K562 (cell line): ENCODE results near the gene SPRR2A. TPM values are rescaled to one million over a fixed set of nuclear protein-coding genes. Genes with fewer than 3 reads are reported as not detected.

Experiments
- ATAC-seq: fragments of 200-7000 bp; cut with Tn5 transposase; 3 replicates; pipeline ENCODE4 v1.9.1; 2020; ENCODE audit warnings: moderate library complexity
- BruUV-seq: library from RNA; stranded (reverse); fragments of 400-500 nt; replicated peaks from 2 replicates; lab custom pipeline; 2021; lab: Mats Ljungman, UMichigan
- CTCF ChIA-PET: fragments of 300-600 bp; formaldehyde crosslinking; extraction: SDS; loops from one replicate; lab custom pipeline; 2021; ENCODE audit warnings: low intra/inter-chr PET ratio; lab: Yijun Ruan, JAX
- POLR2A ChIA-PET: fragments of 300-600, 350-650 bp; sonication (Branson Sonifier 250); formaldehyde crosslinking; extraction: SDS; loops from one replicate; lab custom pipeline; 2021; ENCODE audit warnings: antibody characterized with exemption, inconsistent platforms; lab: Yijun Ruan, JAX
- DNase-seq, 4 experiments: peaks; one replicate each; pipeline versions ENCODE4 v3.0.0 to v3.0.0-alpha.2; 2011 to 2018; ENCODE audit warnings: low spot score in 3 of 4, mixed read lengths in 3 of 4; ENCODE audit errors: extremely low read depth in 1 of 4
- FAIRE-seq: peaks from 2 replicates; lab custom pipeline; 2011; peaks lifted over from hg19 to GRCh38; lab: Jason Lieb, UNC
- H2AFZ ChIP-seq: 2 replicates; pipeline ENCODE4 v1.6.0; 2011; ENCODE audit warnings: low read depth, low read length, control low read depth, inconsistent platforms
- H3K27ac ChIP-seq: fragments of 200-600 bp; 3 replicates; pipeline ENCODE4 v1.8.0; 2011; ENCODE audit warnings: low read depth, mild to moderate bottlenecking, control low read depth, inconsistent platforms, low read length, moderate library complexity, mixed read lengths; ENCODE audit errors: extremely low read depth
- H3K27me3 ChIP-seq, 2 experiments: fragments of 300-600 bp in 1 of 2; 2 replicates in 1 of 2; 3 replicates in 1 of 2; pipeline versions ENCODE4 v1.6.0 to v1.8.0; 2011; ENCODE audit warnings: inconsistent platforms in 2 of 2, low read length in 2 of 2, mild to moderate bottlenecking in 1 of 2, mixed read lengths in 1 of 2, moderate library complexity in 1 of 2; ENCODE audit not compliant: control insufficient read depth in 2 of 2, insufficient read depth in 2 of 2
- H3K36me3 ChIP-seq: fragments of 300-600 bp; 3 replicates; pipeline ENCODE4 v1.8.0; 2011; ENCODE audit warnings: mild to moderate bottlenecking, low read length, inconsistent platforms; ENCODE audit not compliant: control insufficient read depth, insufficient read depth
- H3K4me1 ChIP-seq, 2 experiments: fragments of 200-600 bp in 1 of 2; replicated peaks in 1 of 2; 2 replicates in 1 of 2; 3 replicates in 1 of 2; pipeline versions ENCODE4 v1.5.1 to v1.8.0; 2011; ENCODE audit warnings: inconsistent platforms in 2 of 2, low read length in 2 of 2, mild to moderate bottlenecking in 1 of 2, mixed read lengths in 1 of 2, moderate library complexity in 1 of 2; ENCODE audit not compliant: control insufficient read depth in 2 of 2, insufficient read depth in 2 of 2
- H3K4me2 ChIP-seq: 2 replicates; pipeline ENCODE4 v1.6.1; 2011; ENCODE audit warnings: low read length, control low read depth, inconsistent platforms, mixed read lengths; ENCODE audit not compliant: insufficient read depth
- H3K4me3 ChIP-seq: fragments of 200-600 bp; sonication (generic), shearing (Covaris generic); 2 replicates; pipeline ENCODE4 v1.5.1; 2016; ENCODE audit warnings: control low read depth, inconsistent platforms
- H3K79me2 ChIP-seq: fragments of 200-600 bp; 3 replicates; pipeline ENCODE4 v1.8.0; 2011; ENCODE audit warnings: low read length, inconsistent platforms; ENCODE audit not compliant: control insufficient read depth, insufficient read depth
- H3K9ac ChIP-seq, 2 experiments: 2 replicates each; pipeline versions ENCODE4 v1.6.0 to v1.6.1; 2011; ENCODE audit warnings: low read depth in 2 of 2, low read length in 2 of 2, control low read depth in 1 of 2, inconsistent platforms in 1 of 2, mild to moderate bottlenecking in 1 of 2, mixed read lengths in 1 of 2; ENCODE audit not compliant: insufficient read depth in 1 of 2
- H3K9me1 ChIP-seq: one replicate; pipeline ENCODE4 v1.6.0; 2011; ENCODE audit warnings: inconsistent platforms, mild to moderate bottlenecking, low read length, moderate library complexity; ENCODE audit not compliant: control insufficient read depth, insufficient read depth
- H3K9me3 ChIP-seq: replicated peaks from 2 replicates; pipeline ENCODE4 v1.5.1; 2011; ENCODE audit warnings: low read depth, low read length, inconsistent platforms; ENCODE audit not compliant: control insufficient read depth, insufficient read depth
- H4K20me1 ChIP-seq: replicated peaks from 2 replicates; pipeline ENCODE4 v1.6.1; 2011; ENCODE audit warnings: low read length, inconsistent platforms, mixed read lengths; ENCODE audit not compliant: control insufficient read depth, insufficient read depth
- BCOR ChIP-seq: fragments of 450-650 bp; IDR thresholded peaks from 2 replicates; pipeline ENCODE4 v1.6.1; 2016
- ELF2 ChIP-seq: fragments of 250-450 bp; sonication (Bioruptor Pico); IDR thresholded peaks from 2 replicates; pipeline ENCODE4 v1.5.0; 2021; ENCODE audit warnings: mild to moderate bottlenecking
- ESRRB ChIP-seq: fragments of 250-450 bp; sonication (Bioruptor Pico); IDR thresholded peaks from 2 replicates; pipeline ENCODE4 v1.5.0; 2020; ENCODE audit warnings: mild to moderate bottlenecking, moderate library complexity, borderline replicate concordance
- FOSL1 ChIP-seq: fragments of 200-800 bp; sonication (Bioruptor generic); conservative IDR thresholded peaks from 2 replicates; pipeline ENCODE4 v1.6.1; 2016; ENCODE audit warnings: missing genetic modification characterization, missing compliant biosample characterization
- JUN ChIP-seq, 2 experiments: sonication (generic) in 1 of 2; formaldehyde crosslinking in 1 of 2; IDR thresholded peaks; 2 replicates each; pipeline versions ENCODE4 v1.6.1 to v1.8.0; 2012 to 2022; ENCODE audit warnings: borderline replicate concordance in 2 of 2, mild to moderate bottlenecking in 2 of 2, improper control_type of control experiment in 1 of 2, low read depth in 1 of 2, low read length in 1 of 2, missing genetic modification reagents in 1 of 2
- JUNB ChIP-seq: fragments of 450-650 bp; formaldehyde crosslinking; conservative IDR thresholded peaks from 2 replicates; pipeline ENCODE4 v1.4.0; 2020; ENCODE audit warnings: mild to moderate bottlenecking
- RAD21 ChIP-seq, 2 experiments: fragments of 250-450 bp in 1 of 2; fragments of 450-650 bp in 1 of 2; sonication (Bioruptor Pico) in 1 of 2; formaldehyde crosslinking in 1 of 2; IDR thresholded peaks in 1 of 2; conservative IDR thresholded peaks in 1 of 2; 2 replicates each; pipeline versions ENCODE4 v1.4.0 to v1.8.0; 2020 to 2022; ENCODE audit warnings: mild to moderate bottlenecking in 2 of 2, moderate library complexity in 1 of 2
- ZNF408 ChIP-seq: fragments of 250-450 bp; sonication (Bioruptor Pico); IDR thresholded peaks from 2 replicates; pipeline ENCODE4 v1.4.0; 2020; ENCODE audit warnings: low read depth, mild to moderate bottlenecking, moderate library complexity
- WGBS: fragments of 100-300 bp; shearing (Covaris generic); methylation state at CpG from one replicate; pipeline ENCODE4 v1.1.6; 2016; ENCODE audit warnings: low coverage, mixed read lengths; ENCODE audit not compliant: insufficient coverage; ENCODE audit errors: missing lambda C conversion rate; 5-methylcytosine and 5-hydroxymethylcytosine counted together
- in situ Hi-C: fragments of 300-500 bp; cut with MboI; formaldehyde crosslinking; loops from 4 replicates; pipeline ENCODE4 v1.15.0; 2018; ENCODE audit warnings: inconsistent platforms, mixed read lengths
- intact Hi-C: fragments of 100-400 bp; cut with micrococcal nuclease; formaldehyde crosslinking; loops from 2 replicates; pipeline ENCODE4 v1.14.2; 2022
- polyA plus RNA-seq, 8 experiments: library from polyadenylated mRNA; depleted of rRNA in 4 of 8; stranded (reverse) in 5 of 8; unstranded in 3 of 8; fragments of >200 nt; fragmentation: Nextera tagmentation in 2 of 8; fragmentation: Illumina TruSeq in 1 of 8; extraction: Ambion mirVana in 2 of 8; extraction: Trizol in 1 of 8; gene quantifications; 2 replicates each; pipeline versions ENCODE4 v1.2.1 to v1.2.3, GENCODE V29; 2011 to 2014; ENCODE audit warnings: inconsistent platforms in 1 of 8, missing spikeins in 1 of 8
- total RNA-seq, 7 experiments: library from RNA; depleted of rRNA in 6 of 7; stranded (reverse); fragments of >200 nt in 6 of 7; fragmentation: Illumina TruSeq in 2 of 7; extraction: Trizol in 2 of 7; gene quantifications; 2 replicates each; pipeline versions ENCODE4 v1.2.1 to v1.2.3, GENCODE V29; 2011 to 2021; ENCODE audit warnings: low replicate concordance in 1 of 7
- TF ChIP-seq, protein P1 (sequence below): sonication (generic); IDR thresholded peaks from 2 replicates; pipeline ENCODE4 v1.6.1; 2016
- TF ChIP-seq, protein P2 (sequence below): IDR thresholded peaks from 2 replicates; pipeline ENCODE4 v1.6.1; 2011; ENCODE audit warnings: borderline replicate concordance, low read depth, mild to moderate bottlenecking, moderate library complexity, low read length; ENCODE audit not compliant: insufficient read depth, poor library complexity, severe bottlenecking
- TF ChIP-seq, protein P3 (sequence below): fragments of 450-650 bp; formaldehyde crosslinking; IDR thresholded peaks from 2 replicates; pipeline ENCODE4 v1.4.0; 2020; ENCODE audit warnings: mild to moderate bottlenecking, moderate library complexity
- TF ChIP-seq, protein P4 (sequence below), 2 experiments: fragments of 450-650 bp in 1 of 2; sonication (generic) in 1 of 2; formaldehyde crosslinking in 1 of 2; IDR thresholded peaks in 1 of 2; conservative IDR thresholded peaks in 1 of 2; 2 replicates each; pipeline versions ENCODE4 v1.6.1 to v1.8.1; 2016 to 2023; ENCODE audit warnings: mild to moderate bottlenecking in 2 of 2, moderate library complexity in 2 of 2, inconsistent platforms in 1 of 2, missing genetic modification reagents in 1 of 2

The SPRR2A gene
- total and polyA plus RNA-seq, 9 of the 15 experiments (the other 6 are each of a cell fraction or from before 2014, with no cell fraction given): 0.17 TPM; not detected in 8

DNA sequence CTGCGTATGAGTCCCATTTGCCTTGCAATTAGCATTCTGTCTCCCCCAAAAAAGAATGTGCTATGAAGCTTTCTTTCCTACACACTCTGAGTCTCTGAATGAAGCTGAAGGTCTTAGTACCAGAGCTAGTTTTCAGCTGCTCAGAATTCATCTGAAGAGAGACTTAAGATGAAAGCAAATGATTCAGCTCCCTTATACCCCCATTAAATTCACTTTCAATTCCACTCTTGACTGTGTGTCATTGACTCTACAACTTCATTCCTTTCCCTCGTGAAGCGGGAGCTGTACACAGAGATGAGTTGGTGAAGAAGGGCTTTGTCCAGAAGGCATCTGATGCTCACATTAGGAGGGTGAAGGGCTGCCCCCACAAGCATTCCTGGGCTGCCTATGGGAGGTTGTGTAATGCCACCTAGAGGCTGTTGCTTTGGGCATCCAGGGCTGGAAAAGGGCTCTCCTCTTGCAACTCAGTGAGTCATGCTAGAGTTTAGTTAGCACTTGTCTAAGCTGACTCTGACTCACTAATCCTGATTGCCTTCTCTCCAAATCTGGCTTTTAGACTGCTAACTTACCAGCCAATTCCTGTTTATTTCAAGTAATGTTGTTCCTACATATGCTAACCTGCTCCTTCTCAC is 24.5 kb downstream of the SPRR2A start:
- Histone ChIP-seq H3K36me3 (no peaks in the 10 kb centered on the region), H3K4me2 (no peak overlapping the region), H3K9ac (no peak overlapping the region), H3K4me3 (no peak overlapping the region), H3K27me3 (no peaks in the 10 kb centered on the region), H3K79me2 (no peaks in the 10 kb centered on the region), H3K9me3 (no peaks in the 10 kb centered on the region), H4K20me1 (no peaks in the 10 kb centered on the region), H2AFZ (no peak overlapping the region), H3K4me1 (no peaks in the 10 kb centered on the region), H3K9me1 (no peaks in the 10 kb centered on the region), H3K27ac (no peak overlapping the region)
- intact Hi-C loops (loop anchor here (2.0 kb wide), 2 partner anchors 72 to 162 kb away; no protein-coding TSS in a partner anchor), in situ Hi-C loops (no loop called here)
- no TSS peak for BruUV-seq
- FAIRE-seq: no peak
- ChIA-PET CTCF (interaction anchor here (0.6 kb wide), 1 partner anchor 148 kb away, joined by 3 read pairs; no protein-coding TSS in a partner anchor), POLR2A (no interaction called here)
- ATAC-seq: peak; percentile 80
- 7% methylated on average over 3 of the region's 3 CpGs for WGBS
- peak in 2 of 4 experiments; percentile 7 to 36 for DNase-seq
- no peak for TF ChIP-seq ELF2 (CRISPR knock-in tag)
- TF ChIP-seq FOSL1 (tag): peak; percentile 91
- TF ChIP-seq, protein P1, sequence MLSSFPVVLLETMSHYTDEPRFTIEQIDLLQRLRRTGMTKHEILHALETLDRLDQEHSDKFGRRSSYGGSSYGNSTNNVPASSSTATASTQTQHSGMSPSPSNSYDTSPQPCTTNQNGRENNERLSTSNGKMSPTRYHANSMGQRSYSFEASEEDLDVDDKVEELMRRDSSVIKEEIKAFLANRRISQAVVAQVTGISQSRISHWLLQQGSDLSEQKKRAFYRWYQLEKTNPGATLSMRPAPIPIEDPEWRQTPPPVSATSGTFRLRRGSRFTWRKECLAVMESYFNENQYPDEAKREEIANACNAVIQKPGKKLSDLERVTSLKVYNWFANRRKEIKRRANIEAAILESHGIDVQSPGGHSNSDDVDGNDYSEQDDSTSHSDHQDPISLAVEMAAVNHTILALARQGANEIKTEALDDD: peak; percentile 96
- TF ChIP-seq, protein P2, sequence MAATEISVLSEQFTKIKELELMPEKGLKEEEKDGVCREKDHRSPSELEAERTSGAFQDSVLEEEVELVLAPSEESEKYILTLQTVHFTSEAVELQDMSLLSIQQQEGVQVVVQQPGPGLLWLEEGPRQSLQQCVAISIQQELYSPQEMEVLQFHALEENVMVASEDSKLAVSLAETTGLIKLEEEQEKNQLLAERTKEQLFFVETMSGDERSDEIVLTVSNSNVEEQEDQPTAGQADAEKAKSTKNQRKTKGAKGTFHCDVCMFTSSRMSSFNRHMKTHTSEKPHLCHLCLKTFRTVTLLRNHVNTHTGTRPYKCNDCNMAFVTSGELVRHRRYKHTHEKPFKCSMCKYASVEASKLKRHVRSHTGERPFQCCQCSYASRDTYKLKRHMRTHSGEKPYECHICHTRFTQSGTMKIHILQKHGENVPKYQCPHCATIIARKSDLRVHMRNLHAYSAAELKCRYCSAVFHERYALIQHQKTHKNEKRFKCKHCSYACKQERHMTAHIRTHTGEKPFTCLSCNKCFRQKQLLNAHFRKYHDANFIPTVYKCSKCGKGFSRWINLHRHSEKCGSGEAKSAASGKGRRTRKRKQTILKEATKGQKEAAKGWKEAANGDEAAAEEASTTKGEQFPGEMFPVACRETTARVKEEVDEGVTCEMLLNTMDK: no peak
- TF ChIP-seq, protein P3, sequence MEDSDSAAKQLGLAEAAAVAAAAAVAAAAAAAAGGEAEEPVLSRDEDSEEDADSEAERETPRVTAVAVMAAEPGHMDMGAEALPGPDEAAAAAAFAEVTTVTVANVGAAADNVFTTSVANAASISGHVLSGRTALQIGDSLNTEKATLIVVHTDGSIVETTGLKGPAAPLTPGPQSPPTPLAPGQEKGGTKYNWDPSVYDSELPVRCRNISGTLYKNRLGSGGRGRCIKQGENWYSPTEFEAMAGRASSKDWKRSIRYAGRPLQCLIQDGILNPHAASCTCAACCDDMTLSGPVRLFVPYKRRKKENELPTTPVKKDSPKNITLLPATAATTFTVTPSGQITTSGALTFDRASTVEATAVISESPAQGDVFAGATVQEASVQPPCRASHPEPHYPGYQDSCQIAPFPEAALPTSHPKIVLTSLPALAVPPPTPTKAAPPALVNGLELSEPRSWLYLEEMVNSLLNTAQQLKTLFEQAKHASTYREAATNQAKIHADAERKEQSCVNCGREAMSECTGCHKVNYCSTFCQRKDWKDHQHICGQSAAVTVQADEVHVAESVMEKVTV (CRISPR knock-in tag): peak; percentile 39; the same call in 1 of the 2 replicates
- 0 out of 2 replicates have a peak, but pooled peaks have one; percentile 31 for TF ChIP-seq JUNB (CRISPR knock-in tag)
- TF ChIP-seq ZNF408: no peak
- TF ChIP-seq BCOR: no peak
- peak; percentile 72; the same call in 1 of the 2 replicates for TF ChIP-seq JUN (IDR thresholded peaks at IDR 0.05; ENCODE audit: borderline replicate concordance, low read depth, low read length)
- no peak for TF ChIP-seq JUN (CRISPR knock-in tag; IDR thresholded peaks at IDR 0.05; ENCODE audit: borderline replicate concordance)
- TF ChIP-seq, protein P4, sequence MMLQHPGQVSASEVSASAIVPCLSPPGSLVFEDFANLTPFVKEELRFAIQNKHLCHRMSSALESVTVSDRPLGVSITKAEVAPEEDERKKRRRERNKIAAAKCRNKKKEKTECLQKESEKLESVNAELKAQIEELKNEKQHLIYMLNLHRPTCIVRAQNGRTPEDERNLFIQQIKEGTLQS (IDR thresholded peaks at IDR 0.05): peak; percentile 73
- TF ChIP-seq, protein P4 (CRISPR knock-in tag; conservative IDR thresholded peaks at IDR 0.05): no peak
- no peak for TF ChIP-seq ESRRB
- peak; percentile 48 to 62; a peak in 3 of 4 replicates for TF ChIP-seq RAD21 (CRISPR knock-in tag; conservative IDR thresholded peaks at IDR 0.05 in 1 of 2, IDR thresholded peaks at IDR 0.05 in 1 of 2)
